ENCODE measurements around the gene TLR4. TPM values are rescaled to one million over a fixed set of nuclear protein-coding genes. Genes with fewer than 3 reads are reported as not detected.

TLR4 gene
- total RNA-seq, 2 experiments from 2014 or later, result 0.06 TPM; not detected in 1

DNA sequence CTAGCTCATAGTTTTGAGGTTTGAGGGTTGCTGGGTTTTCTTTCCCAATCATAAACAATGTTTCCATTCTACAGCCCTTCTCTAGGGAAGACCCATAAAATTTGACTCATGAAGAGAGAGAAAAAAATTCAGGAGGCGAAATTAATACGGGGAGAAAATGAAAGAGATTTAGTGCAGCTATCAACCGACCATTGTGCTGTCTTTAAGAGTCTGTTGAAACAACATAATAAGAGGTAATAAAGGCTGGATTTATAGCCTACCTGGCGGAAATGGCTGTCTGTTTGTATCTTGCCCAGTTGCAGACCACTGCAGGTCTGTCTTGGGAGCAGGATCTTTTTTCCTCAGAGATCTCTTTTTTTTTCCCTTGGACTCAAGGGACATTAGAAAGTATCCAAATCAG lies 66.9 kb downstream of the TLR4 start:
- CTCF ChIA-PET, result no interaction called here
- Mint-ChIP-seq H3K4me1 (no peaks in the 10 kb centered on the region), H3K27ac (no peak overlapping the region), H3K9me3 (no peaks in the 10 kb centered on the region), H3K36me3 (ENCODE audit: low read depth) (no peaks in the 10 kb centered on the region), H3K27me3 (peaks cover 35% of the 10 kb centered on the region), H3K4me3 (no peak overlapping the region)
- POLR2A ChIA-PET, result no interaction called here
- no peak for DNase-seq

DNA sequence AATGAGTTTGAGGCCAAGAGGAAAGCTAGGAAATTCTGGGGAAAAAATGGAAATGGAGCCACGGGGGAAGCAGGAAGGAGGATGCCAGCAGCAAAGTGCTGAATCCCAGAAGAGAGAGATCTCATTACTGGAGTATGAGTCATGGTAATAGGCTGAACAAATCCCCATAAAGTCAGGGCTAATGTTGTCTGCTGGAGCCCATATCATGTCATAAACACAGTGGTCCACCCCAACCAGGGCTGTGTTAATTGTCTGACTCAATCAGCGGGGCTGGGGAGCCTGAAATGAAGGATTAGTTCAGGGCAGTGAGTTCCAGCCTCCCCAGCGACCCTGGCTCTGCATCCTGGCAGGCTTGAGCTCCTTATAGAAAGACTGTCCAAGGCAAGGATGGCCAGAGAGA lies 68.8 kb downstream of the TLR4 start:
- no peak overlapping the region for H3K4me3 Mint-ChIP-seq
- POLR2A ChIA-PET, result no interaction called here
- peaks cover 4% of the 10 kb centered on the region for H3K4me1 Mint-ChIP-seq
- CTCF ChIA-PET, result no interaction called here
- H3K9me3 Mint-ChIP-seq, result no peaks in the 10 kb centered on the region
- DNase-seq, result no peak
- H3K27me3 Mint-ChIP-seq, result peaks cover 40% of the 10 kb centered on the region
- no peak overlapping the region for H3K27ac Mint-ChIP-seq
- no peaks in the 10 kb centered on the region for H3K36me3 Mint-ChIP-seq (ENCODE audit: low read depth)

Data from activated CD4-positive, alpha-beta T cell treated with anti-CD3 and anti-CD28 coated beads, Interleukin-2, amount 10 ng/mL, durations not matched to agents 7 days and 5 days (primary cell).